Astrocyte of the cerebellum (primary cell): Measurements from ENCODE around the gene ADCY7.

Experiments used
- DNase-seq: peaks from one replicate; pipeline ENCODE4 v3.0.0-alpha.2; 2011; ENCODE audit warnings: low read depth
- H3K4me3 ChIP-seq: 2 replicates; pipeline ENCODE4 v1.5.1; 2011; ENCODE audit warnings: mild to moderate bottlenecking, low read depth, low read length, moderate library complexity
- in situ Hi-C: cut with HindIII; loops from 2 replicates; pipeline ENCODE4 v1.10.0; 2017; ENCODE audit warnings: low sequenced_read_pairs
- TF ChIP-seq, protein P1 (sequence below): IDR thresholded peaks from 2 replicates; pipeline ENCODE4 v1.5.1; 2012; ENCODE audit warnings: low read length, low read depth, moderate library complexity, mild to moderate bottlenecking; ENCODE audit errors: missing control alignments

The ADCY7 gene

DNA sequence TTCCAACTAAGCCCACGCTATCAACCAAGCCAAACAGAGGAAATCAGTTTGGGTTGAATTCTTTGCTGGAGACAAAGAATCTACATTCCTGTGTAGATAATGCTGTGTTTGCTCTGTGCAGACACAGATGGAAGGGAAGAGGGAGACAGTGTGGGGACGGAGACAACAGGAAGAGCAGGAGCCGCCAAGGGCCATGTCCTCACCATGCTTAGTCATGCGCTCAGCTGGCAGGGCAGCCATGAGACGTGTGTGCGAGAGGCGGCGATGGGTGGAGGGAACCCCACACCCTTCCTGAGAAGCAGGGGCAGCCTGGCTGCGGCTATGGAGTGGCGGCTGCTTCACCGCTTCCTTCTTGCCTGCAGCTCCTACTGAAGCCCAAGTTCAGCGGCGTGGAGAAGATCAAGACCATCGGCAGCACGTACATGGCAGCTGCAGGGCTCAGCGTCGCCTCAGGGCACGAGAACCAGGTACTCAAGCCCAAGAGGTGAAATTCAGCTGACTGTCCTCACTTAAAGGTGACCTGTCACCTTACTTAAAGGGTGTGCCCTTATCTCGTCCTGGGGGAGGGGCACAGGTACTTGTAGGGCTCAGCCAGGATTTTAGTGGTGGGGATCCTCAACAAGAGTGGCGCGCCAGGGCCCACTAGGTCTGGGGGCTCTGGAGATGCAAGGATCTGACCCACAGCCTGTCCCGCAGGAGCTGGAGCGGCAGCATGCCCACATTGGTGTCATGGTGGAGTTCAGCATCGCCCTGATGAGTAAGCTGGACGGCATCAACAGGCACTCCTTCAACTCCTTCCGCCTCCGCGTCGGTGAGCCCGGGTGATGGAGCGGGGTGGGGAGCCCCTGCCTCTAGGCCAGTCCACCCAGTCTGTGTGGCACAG, 47.5 kb downstream of the ADCY7 start:
- in situ Hi-C loops: no loop called here
- TF ChIP-seq, protein P1, sequence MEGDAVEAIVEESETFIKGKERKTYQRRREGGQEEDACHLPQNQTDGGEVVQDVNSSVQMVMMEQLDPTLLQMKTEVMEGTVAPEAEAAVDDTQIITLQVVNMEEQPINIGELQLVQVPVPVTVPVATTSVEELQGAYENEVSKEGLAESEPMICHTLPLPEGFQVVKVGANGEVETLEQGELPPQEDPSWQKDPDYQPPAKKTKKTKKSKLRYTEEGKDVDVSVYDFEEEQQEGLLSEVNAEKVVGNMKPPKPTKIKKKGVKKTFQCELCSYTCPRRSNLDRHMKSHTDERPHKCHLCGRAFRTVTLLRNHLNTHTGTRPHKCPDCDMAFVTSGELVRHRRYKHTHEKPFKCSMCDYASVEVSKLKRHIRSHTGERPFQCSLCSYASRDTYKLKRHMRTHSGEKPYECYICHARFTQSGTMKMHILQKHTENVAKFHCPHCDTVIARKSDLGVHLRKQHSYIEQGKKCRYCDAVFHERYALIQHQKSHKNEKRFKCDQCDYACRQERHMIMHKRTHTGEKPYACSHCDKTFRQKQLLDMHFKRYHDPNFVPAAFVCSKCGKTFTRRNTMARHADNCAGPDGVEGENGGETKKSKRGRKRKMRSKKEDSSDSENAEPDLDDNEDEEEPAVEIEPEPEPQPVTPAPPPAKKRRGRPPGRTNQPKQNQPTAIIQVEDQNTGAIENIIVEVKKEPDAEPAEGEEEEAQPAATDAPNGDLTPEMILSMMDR: no peak
- no peak overlapping the region for H3K4me3 ChIP-seq
- no peak for DNase-seq

DNA sequence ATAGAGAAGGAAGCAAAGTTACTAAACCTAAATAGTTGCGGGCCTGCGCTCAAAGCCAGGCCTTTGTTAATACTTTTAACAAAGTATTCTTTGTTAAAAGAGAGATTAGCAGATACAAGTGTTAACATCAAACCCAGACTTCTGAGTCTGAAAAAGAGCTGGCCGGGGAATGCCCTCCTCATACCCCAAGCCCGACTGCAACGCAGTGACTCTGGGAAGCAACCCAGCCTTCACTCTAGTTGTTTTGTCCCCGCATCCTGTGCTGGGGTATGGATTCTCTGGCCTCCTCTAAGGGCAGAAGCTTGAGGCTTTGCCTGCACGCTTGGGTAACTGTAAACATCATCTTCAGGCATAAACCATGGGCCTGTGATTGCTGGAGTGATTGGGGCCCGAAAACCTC, 48.3 kb downstream of the ADCY7 start:
- H3K4me3 ChIP-seq: no peak overlapping the region
- DNase-seq: no peak
- in situ Hi-C loops: no loop called here
- TF ChIP-seq, protein P1: no peak

DNA sequence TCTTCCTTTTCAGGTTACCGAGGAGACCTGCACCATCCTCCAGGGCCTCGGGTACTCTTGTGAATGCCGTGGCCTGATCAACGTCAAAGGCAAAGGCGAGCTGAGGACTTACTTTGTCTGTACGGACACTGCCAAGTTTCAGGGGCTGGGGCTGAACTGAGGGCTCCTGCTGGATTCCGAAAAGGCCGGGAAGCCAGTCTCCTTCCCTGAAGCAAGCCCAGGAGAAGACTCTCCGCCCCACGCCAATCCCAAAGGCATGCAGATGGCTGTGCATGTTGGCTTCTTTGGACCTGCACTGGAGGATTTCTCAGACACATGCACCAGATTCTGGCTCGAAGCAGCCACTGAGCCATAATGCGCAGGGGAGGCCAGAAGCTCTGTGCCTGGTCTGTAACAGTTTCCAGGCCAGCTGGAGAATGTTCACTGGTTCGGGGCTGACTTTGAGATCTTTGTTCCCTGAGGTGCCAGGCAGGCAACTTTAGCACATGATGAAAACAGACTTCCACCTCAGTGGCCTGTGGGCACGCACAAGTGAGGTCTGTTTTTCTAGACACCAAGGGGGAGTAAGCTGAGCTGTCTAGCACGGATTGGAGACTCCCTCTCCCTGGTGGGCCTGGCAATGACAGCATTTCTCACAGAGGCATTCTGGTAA, 49.1 kb downstream of the ADCY7 start:
- in situ Hi-C loops: no loop called here
- TF ChIP-seq, protein P1: no peak
- DNase-seq: no peak
- no peak overlapping the region for H3K4me3 ChIP-seq

DNA sequence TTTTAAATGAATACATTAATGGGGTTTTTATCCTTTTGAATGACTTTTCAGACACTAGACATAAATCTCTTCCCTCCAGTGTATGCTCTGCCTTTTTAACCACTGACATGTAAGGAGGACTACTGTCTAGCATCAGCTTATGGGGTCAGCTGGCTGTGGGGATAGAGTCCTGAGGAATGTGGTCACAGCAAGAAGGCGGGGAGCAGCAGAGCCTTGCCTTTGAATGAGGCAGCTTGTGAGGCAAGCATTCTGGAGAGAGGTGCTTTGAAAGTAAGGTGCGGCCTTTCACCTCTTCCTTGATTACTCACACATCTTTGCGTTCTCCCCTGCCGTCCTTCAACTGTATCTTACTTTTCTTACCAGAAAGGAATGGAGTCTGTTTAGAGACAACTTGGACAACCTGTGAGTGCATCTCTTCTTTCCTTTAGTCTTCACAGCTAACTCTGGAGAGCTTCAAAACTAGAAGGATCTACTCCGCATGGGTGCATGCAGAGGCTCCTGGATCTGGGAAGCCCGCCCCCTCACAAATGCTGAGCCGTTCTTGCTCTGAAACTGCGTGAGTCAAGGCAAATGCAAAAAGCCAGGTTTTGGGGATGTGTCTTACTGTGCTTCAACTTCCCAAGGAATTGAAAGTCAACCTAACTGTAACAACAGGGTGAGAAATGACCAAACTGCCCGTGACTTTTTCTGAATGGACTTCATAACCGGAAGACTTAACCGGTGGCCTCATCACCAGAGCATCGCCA, 49.9 kb downstream of the ADCY7 start:
- DNase-seq: no peak
- in situ Hi-C loops: no loop called here

DNA sequence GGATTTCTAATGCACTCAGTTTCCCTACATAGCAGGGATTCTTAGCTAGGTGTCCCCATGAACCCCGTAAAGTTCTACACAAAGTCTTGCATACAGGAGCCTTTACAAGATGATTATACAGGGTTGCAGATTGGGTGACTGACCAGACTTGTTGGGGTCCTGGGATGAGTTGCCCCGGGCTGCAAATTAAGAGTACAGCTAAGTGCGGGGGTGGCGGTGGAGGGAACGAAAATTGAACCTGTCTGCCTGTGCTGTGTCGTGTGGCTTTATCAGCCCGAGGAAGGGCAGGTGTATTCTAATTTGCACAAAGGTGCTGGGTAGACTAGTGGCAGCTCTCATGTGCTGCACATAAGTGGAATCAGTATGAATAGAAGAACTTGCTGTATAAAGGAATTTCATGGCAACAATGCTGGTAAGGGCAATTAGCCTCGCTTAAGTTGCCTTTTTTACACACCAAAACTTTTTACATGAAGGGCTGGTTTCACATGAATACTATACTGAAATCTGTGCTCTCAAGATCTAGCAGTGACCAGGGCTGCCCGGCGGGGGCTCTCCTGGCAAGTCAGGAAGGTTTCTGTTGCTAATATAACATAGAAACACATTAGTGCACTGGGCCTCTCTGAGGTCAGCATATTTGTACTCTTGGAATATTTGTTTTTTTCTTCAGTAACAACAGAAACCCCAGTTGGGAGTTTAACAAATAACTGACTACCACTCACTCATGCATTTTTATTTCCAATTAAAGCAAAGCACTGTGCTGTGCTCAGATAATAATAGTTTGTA, 50.7 kb downstream of the ADCY7 start:
- H3K4me3 ChIP-seq: no peak overlapping the region
- DNase-seq: no peak
- in situ Hi-C loops: no loop called here
- TF ChIP-seq, protein P1: no peak

More for the DNA sequence above, 49.9 kb downstream of the ADCY7 start:
- TF ChIP-seq, protein P1: no peak
- no peak overlapping the region for H3K4me3 ChIP-seq
